HG03025 (cell line): ENCODE results near the gene ZMYND8.

Source experiments
- ATAC-seq: cut with Tn5 transposase; IDR thresholded peaks from one replicate; pipeline ENCODE4 v1.9.1; 2021; ENCODE audit warnings: mild to moderate bottlenecking, moderate library complexity; ENCODE audit not compliant: unreplicated experiment, low FRiP score

Gene ZMYND8

DNA sequence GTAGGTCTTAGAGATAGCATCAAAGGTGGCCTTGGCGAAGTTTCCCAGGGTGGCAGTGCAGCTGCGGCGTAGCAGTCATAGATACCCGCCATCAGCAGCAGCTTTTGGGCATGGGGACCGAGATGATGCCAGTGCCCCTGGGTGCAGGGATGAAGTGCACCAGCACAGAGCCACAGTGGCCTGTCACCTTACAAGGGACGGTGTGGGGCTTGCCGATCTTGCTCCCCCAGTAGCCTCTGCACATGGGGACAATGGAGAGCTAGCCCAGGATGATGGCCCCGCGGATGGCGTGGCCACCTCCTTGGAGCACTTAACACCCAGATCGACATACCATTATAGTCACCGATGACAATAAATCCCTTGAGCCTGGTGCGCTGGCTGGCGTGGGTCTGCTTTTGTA is 195.5 kb downstream of the ZMYND8 start:
- no peak for ATAC-seq

GRCh38 chr20:47160240-47160639 is 196.3 kb downstream of the ZMYND8 start:
- ATAC-seq, result no peak
